K562 (cell line): ENCODE results near the gene CUX1.

Source experiments
- ATF1 ChIP-seq, 2 experiments: fragments of 450-650 bp in 1 of 2; IDR thresholded peaks; 2 replicates each; pipeline ENCODE4 v1.6.1; 2016; ENCODE audit warnings: missing compliant biosample characterization in 1 of 2, missing genetic modification characterization in 1 of 2
- CTCF ChIP-seq, 3 experiments: IDR thresholded peaks in 2 of 3; conservative IDR thresholded peaks in 1 of 3; 2 replicates each; pipeline ENCODE4 v1.5.1; 2011 to 2012; ENCODE audit warnings: low read length in 3 of 3, mild to moderate bottlenecking in 3 of 3, control low read depth in 2 of 3, improper control_type of control experiment in 1 of 3, inconsistent platforms in 1 of 3, low read depth in 1 of 3, mixed read lengths in 1 of 3, moderate library complexity in 1 of 3; ENCODE audit not compliant: insufficient read depth in 2 of 3
- EZH2 ChIP-seq: IDR thresholded peaks from 2 replicates; pipeline ENCODE4 v1.6.1; 2012; ENCODE audit warnings: low read depth, mild to moderate bottlenecking, inconsistent platforms, low read length, borderline replicate concordance
- IRF9 ChIP-seq: fragments of 450-650 bp; IDR thresholded peaks from 2 replicates; pipeline ENCODE4 v1.6.1; 2016; ENCODE audit warnings: missing biosample characterization, missing genetic modification characterization
- KDM1A ChIP-seq, 2 experiments: fragments of 450-650 bp; IDR thresholded peaks; 2 replicates each; pipeline ENCODE4 v1.6.1; 2016; ENCODE audit warnings: mild to moderate bottlenecking in 2 of 2
- KLF13 ChIP-seq: fragments of 450-650 bp; IDR thresholded peaks from 2 replicates; pipeline ENCODE4 v1.6.1; 2016; ENCODE audit warnings: missing genetic modification characterization, low read depth, mild to moderate bottlenecking, missing compliant biosample characterization, moderate library complexity, borderline replicate concordance
- MEF2A ChIP-seq: IDR thresholded peaks from 2 replicates; pipeline ENCODE4 v1.6.1; 2011; ENCODE audit warnings: low read depth, mild to moderate bottlenecking, low read length, moderate library complexity; ENCODE audit not compliant: control insufficient read depth
- NCOA2 ChIP-seq, 2 experiments: fragments of 450-650 bp; IDR thresholded peaks; 2 replicates each; pipeline ENCODE4 v1.6.1; 2018; ENCODE audit warnings: mild to moderate bottlenecking in 2 of 2, moderate library complexity in 1 of 2; ENCODE audit not compliant: partially characterized antibody in 2 of 2
- NONO ChIP-seq, 2 experiments: fragments of 200-400 bp in 1 of 2; fragments of 450-650 bp in 1 of 2; formaldehyde crosslinking in 1 of 2; IDR thresholded peaks; 2 replicates each; pipeline ENCODE4 v1.6.1; 2017; ENCODE audit warnings: low read depth in 2 of 2, mild to moderate bottlenecking in 2 of 2, moderate library complexity in 2 of 2, low read length in 1 of 2

- TF ChIP-seq CTCF (IDR thresholded peaks at IDR 0.05 in 2 of 3, conservative IDR thresholded peaks at IDR 0.05 in 1 of 3; ENCODE audit: insufficient read depth in 2 of 3, low read depth in 1 of 3, low read length in 3 of 3) (no peak), KLF13 (tag) (no peak), ATF1 (CRISPR knock-in tag; IDR thresholded peaks at IDR 0.05) (no peak), ATF1 (tag; IDR thresholded peaks at IDR 0.05) (no peak), NONO (IDR thresholded peaks at IDR 0.05; ENCODE audit: low read depth in 2 of 2, low read length in 1 of 2) (no peak), MEF2A (no peak), IRF9 (tag) (no peak), EZH2 (no peak), KDM1A (IDR thresholded peaks at IDR 0.05) (no peak), NCOA2 (IDR thresholded peaks at IDR 0.05; ENCODE audit: partially characterized antibody in 2 of 2) (no peak)
These were observed 73.5 kb downstream of the CUX1 start for GRCh38 chr7:101890749-101891523.
